IMR-90 (cell line): Measurements from ENCODE around the gene MID2. TPM values are rescaled to one million over a fixed set of nuclear protein-coding genes. Genes with fewer than 3 reads are reported as not detected.

Source experiments
- ATAC-seq: fragments of 200-7000 bp; cut with Tn5 transposase; 2 replicates; pipeline ENCODE4 v1.9.1; 2020; ENCODE audit warnings: low read depth, mild to moderate bottlenecking, moderate library complexity
- BruUV-seq: library from RNA; stranded (reverse); fragments of 400-500 nt; replicated peaks from 2 replicates; lab custom pipeline; 2021; lab: Mats Ljungman, UMichigan
- CTCF ChIA-PET: fragments of 300-600 bp; formaldehyde crosslinking; extraction: SDS; loops from one replicate; lab custom pipeline; 2021; ENCODE audit warnings: antibody characterized with exemption; lab: Yijun Ruan, JAX
- POLR2A ChIA-PET: fragments of 300-600 bp; sonication (Branson Sonifier 250); formaldehyde crosslinking; loops from one replicate; lab custom pipeline; 2022; ENCODE audit warnings: antibody characterized with exemption; ENCODE audit not compliant: unreplicated experiment; lab: Charles Lee
- DNase-seq: peaks from one replicate; pipeline ENCODE4 v3.0.0; 2013
- H2AFZ ChIP-seq: replicated peaks from 2 replicates; pipeline ENCODE3; 2013; ENCODE audit warnings: low read length, mild to moderate bottlenecking; ENCODE audit not compliant: poor library complexity
- H2AK5ac ChIP-seq: 2 replicates; pipeline ENCODE4 v1.6.1; 2013; ENCODE audit warnings: low read depth, low read length, inconsistent platforms
- H2AK9ac ChIP-seq: replicated peaks from 2 replicates; pipeline ENCODE3; 2013; ENCODE audit warnings: mild to moderate bottlenecking, low read depth, low read length, moderate library complexity; ENCODE audit not compliant: poor library complexity
- H2BK120ac ChIP-seq: 2 replicates; pipeline ENCODE4 v1.6.1; 2013; ENCODE audit warnings: low read depth, low read length, inconsistent platforms
- H2BK15ac ChIP-seq: 3 replicates; pipeline ENCODE4 v1.6.1; 2013; ENCODE audit warnings: low read depth, low read length, inconsistent platforms
- H2BK20ac ChIP-seq: 2 replicates; pipeline ENCODE4 v1.6.1; 2013; ENCODE audit warnings: low read depth, mild to moderate bottlenecking, inconsistent platforms, low read length, moderate library complexity
- H2BK5ac ChIP-seq: 2 replicates; pipeline ENCODE4 v1.6.1; 2013; ENCODE audit warnings: mild to moderate bottlenecking, low read depth, low read length, inconsistent platforms; ENCODE audit not compliant: poor library complexity, severe bottlenecking
- H3K14ac ChIP-seq: replicated peaks from 2 replicates; pipeline ENCODE4 v1.6.1; 2013; ENCODE audit warnings: low read depth, low read length, inconsistent platforms
- H3K18ac ChIP-seq: 2 replicates; pipeline ENCODE4 v1.6.1; 2013; ENCODE audit warnings: low read depth, low read length, control low read depth
- H3K23ac ChIP-seq: 2 replicates; pipeline ENCODE4 v1.6.1; 2013; ENCODE audit warnings: low read depth, low read length, inconsistent platforms
- H3K27ac ChIP-seq: 2 replicates; pipeline ENCODE4 v1.5.1; 2013; ENCODE audit warnings: mild to moderate bottlenecking, control low read depth, low read length; ENCODE audit not compliant: insufficient read depth
- H3K27me3 ChIP-seq: 2 replicates; pipeline ENCODE4 v1.6.1; 2013; ENCODE audit warnings: low read length; ENCODE audit not compliant: control insufficient read depth, insufficient read depth
- H3K36me3 ChIP-seq: 2 replicates; pipeline ENCODE4 v1.6.1; 2013; ENCODE audit warnings: low read length, mixed read lengths; ENCODE audit not compliant: control insufficient read depth, insufficient read depth
- H3K4ac ChIP-seq: 2 replicates; pipeline ENCODE4 v1.6.1; 2013; ENCODE audit warnings: low read depth, low read length, inconsistent platforms
- H3K4me1 ChIP-seq: 2 replicates; pipeline ENCODE4 v1.6.1; 2013; ENCODE audit warnings: low read length, mixed read lengths; ENCODE audit not compliant: control insufficient read depth, insufficient read depth
- H3K4me2 ChIP-seq: 2 replicates; pipeline ENCODE4 v1.6.1; 2013; ENCODE audit warnings: low read depth, mild to moderate bottlenecking, control low read depth, low read length, moderate library complexity
- H3K4me3 ChIP-seq: 2 replicates; pipeline ENCODE4 v1.5.1; 2013; ENCODE audit warnings: low read depth, mild to moderate bottlenecking, control low read depth, low read length, moderate library complexity; ENCODE audit not compliant: insufficient read depth
- H3K56ac ChIP-seq: 2 replicates; pipeline ENCODE4 v1.6.1; 2013; ENCODE audit warnings: low read length, inconsistent platforms; ENCODE audit not compliant: insufficient read depth; ENCODE audit errors: extremely low read depth
- H3K79me1 ChIP-seq, 2 experiments: 2 replicates each; pipeline ENCODE4 v1.6.1; 2013; ENCODE audit warnings: low read length in 2 of 2, inconsistent platforms in 1 of 2, low read depth in 1 of 2
- H3K9ac ChIP-seq: 2 replicates; pipeline ENCODE4 v1.6.1; 2013; ENCODE audit warnings: low read depth, low read length, control low read depth
- H3K9me1 ChIP-seq: 2 replicates; pipeline ENCODE4 v1.6.1; 2013; ENCODE audit warnings: low read length, inconsistent platforms; ENCODE audit not compliant: insufficient read depth
- H3K9me3 ChIP-seq: 2 replicates; pipeline ENCODE4 v1.6.1; 2013; ENCODE audit warnings: low read length; ENCODE audit not compliant: control insufficient read depth, insufficient read depth
- H4K20me1 ChIP-seq: 2 replicates; pipeline ENCODE4 v1.6.1; 2013; ENCODE audit warnings: low read length, inconsistent platforms; ENCODE audit not compliant: insufficient read depth
- H4K5ac ChIP-seq: 2 replicates; pipeline ENCODE4 v1.6.1; 2013; ENCODE audit warnings: mild to moderate bottlenecking, low read depth, low read length, control low read depth
- H4K8ac ChIP-seq, 2 experiments: 2 replicates each; pipeline ENCODE4 v1.6.1; 2013; ENCODE audit warnings: low read depth in 2 of 2, low read length in 2 of 2, control low read depth in 1 of 2, inconsistent platforms in 1 of 2
- H4K91ac ChIP-seq: 2 replicates; pipeline ENCODE4 v1.6.1; 2013; ENCODE audit warnings: low read depth, low read length, inconsistent platforms; ENCODE audit not compliant: insufficient read depth
- BHLHE40 ChIP-seq: fragments of 150-350 bp; IDR thresholded peaks from 2 replicates; pipeline ENCODE4 v1.6.1; 2016; ENCODE audit warnings: mild to moderate bottlenecking, low read depth, low read length
- CEBPB ChIP-seq: IDR thresholded peaks from 2 replicates; pipeline ENCODE4 v1.6.1; 2012; ENCODE audit warnings: low read depth, low read length, improper control_type of control experiment
- ELK1 ChIP-seq: fragments of 150-350 bp; IDR thresholded peaks from 2 replicates; pipeline ENCODE4 v1.6.1; 2016; ENCODE audit warnings: low read depth, mild to moderate bottlenecking, low read length, moderate library complexity, borderline replicate concordance
- MAFK ChIP-seq: IDR thresholded peaks from 2 replicates; pipeline ENCODE4 v1.6.1; 2012; ENCODE audit warnings: low read depth, low read length, improper control_type of control experiment
- MAZ ChIP-seq: IDR thresholded peaks from 2 replicates; pipeline ENCODE4 v1.6.1; 2012; ENCODE audit warnings: low read depth, mild to moderate bottlenecking, low read length, improper control_type of control experiment, moderate library complexity, borderline replicate concordance
- MXI1 ChIP-seq: IDR thresholded peaks from 2 replicates; pipeline ENCODE4 v1.6.1; 2012; ENCODE audit warnings: low read depth, mild to moderate bottlenecking, low read length, moderate library complexity, borderline replicate concordance
- NFE2L2 ChIP-seq: fragments of 150-350 bp; IDR thresholded peaks from 2 replicates; pipeline ENCODE4 v1.6.1; 2016; ENCODE audit warnings: low read depth, mild to moderate bottlenecking, low read length
- POLR2A ChIP-seq: IDR thresholded peaks from 2 replicates; pipeline ENCODE4 v1.6.1; 2012; ENCODE audit warnings: mild to moderate bottlenecking, low read depth, low read length
- RAD21 ChIP-seq: IDR thresholded peaks from 2 replicates; pipeline ENCODE4 v1.6.1; 2012; ENCODE audit warnings: low read length, improper control_type of control experiment
- SMC3 ChIP-seq: fragments of 150-350 bp; IDR thresholded peaks from 2 replicates; pipeline ENCODE4 v1.6.1; 2016; ENCODE audit warnings: low read depth, mild to moderate bottlenecking, antibody characterized with exemption, low read length, moderate library complexity
- WGBS, 2 experiments: methylation state at CpG; one replicate each; pipeline versions ENCODE4 v1.1.5 to v1.1.7; 2013; ENCODE audit warnings: missing lambda C conversion rate in 2 of 2; ENCODE audit not compliant: insufficient read length in 1 of 2; ENCODE audit errors: extremely low coverage in 2 of 2; 5-methylcytosine and 5-hydroxymethylcytosine counted together
- dilution Hi-C: fragments of 300-500 bp; cut with HindIII; formaldehyde crosslinking; loops from one replicate; pipeline ENCODE4 v1.14.3; 2018; ENCODE audit warnings: low sequenced_read_pairs; ENCODE audit not compliant: unreplicated experiment
- in situ Hi-C: fragments of 300-500 bp; cut with MboI; formaldehyde crosslinking; loops from 3 replicates; pipeline ENCODE4 v1.14.3; 2019; ENCODE audit warnings: low sequenced_read_pairs, inconsistent platforms, mixed read lengths
- intact Hi-C: fragments of 100-400 bp; cut with micrococcal nuclease; formaldehyde crosslinking; loops from 2 replicates; pipeline ENCODE4 v1.10.0; 2022
- polyA plus RNA-seq, 3 experiments: library from polyadenylated mRNA; depleted of rRNA; stranded (reverse); fragments of >200 nt; gene quantifications; 2 replicates each; pipeline ENCODE4 v1.2.3, GENCODE V29; 2012; ENCODE audit warnings: low replicate concordance in 1 of 3
- total RNA-seq: library from RNA; depleted of rRNA; stranded (reverse); fragments of >200 nt; gene quantifications from 2 replicates; pipeline ENCODE4 v1.2.3, GENCODE V29; 2012
- TF ChIP-seq, protein P1 (sequence below): fragments of 150-350 bp; IDR thresholded peaks from 2 replicates; pipeline ENCODE4 v1.6.1; 2017; ENCODE audit warnings: mild to moderate bottlenecking, antibody characterized with exemption, low read length, low read depth
- TF ChIP-seq, protein P2 (sequence below): conservative IDR thresholded peaks from 2 replicates; pipeline ENCODE4 v1.5.1; 2012; ENCODE audit warnings: mild to moderate bottlenecking, low read depth, low read length, improper control_type of control experiment

Gene MID2
- total and polyA plus RNA-seq, 2 of the 4 experiments (the other 2 are of a cell fraction): 1.1 to 4.7 TPM

DNA sequence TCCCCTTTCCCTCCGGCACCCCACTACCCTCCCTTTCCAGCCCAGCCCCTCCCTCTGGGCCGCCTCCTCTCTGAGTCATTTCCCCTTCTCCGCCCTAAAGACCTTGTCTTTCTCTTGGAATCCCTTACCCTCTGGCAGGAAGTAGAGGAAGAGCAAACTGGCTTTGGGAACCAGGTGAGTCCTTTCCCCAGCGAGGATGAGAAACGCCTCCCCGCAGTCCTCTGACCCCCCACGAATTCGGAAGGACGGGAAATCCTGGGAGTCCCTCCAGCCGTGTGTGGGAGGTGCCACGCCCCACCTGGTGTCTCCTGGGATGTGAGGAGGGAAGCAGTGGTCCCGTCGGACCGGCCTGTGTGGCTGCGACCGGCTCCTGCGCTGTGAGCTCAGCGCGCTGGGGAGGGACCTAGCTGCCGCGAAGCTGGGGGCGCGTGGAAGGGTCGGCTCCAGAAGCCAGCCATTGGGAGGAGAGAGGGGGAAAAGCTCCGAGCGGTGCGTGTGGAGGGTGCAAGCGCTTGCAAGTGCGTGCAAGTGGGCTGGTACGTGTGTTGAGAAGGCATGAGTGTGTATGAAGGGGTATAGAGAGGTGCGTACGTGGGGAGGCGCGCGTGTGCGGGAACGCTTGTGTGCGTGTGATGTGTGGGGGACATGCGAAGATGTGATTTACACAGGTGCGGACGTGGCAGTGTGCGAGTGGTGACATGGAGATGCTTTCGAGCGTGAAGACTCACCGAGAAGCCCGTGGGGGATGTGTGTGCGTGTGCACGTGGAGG, 110.2 kb downstream of the MID2 start:
- ATAC-seq: no peak

More for the DNA sequence above, 110.2 kb downstream of the MID2 start:
- Histone ChIP-seq H3K18ac (no peak overlapping the region), H3K36me3 (no peaks in the 10 kb centered on the region), H2AK5ac (no peak overlapping the region), H3K4me3 (no peak overlapping the region; the same call in 1 of the 2 replicates), H4K91ac (no peak overlapping the region), H3K14ac (no peak overlapping the region), H4K5ac (no peak overlapping the region), H2AFZ (peak overlapping the region; percentile 70), H2AK9ac (no peak overlapping the region), H3K56ac (no peak overlapping the region), H3K27me3 (no peaks in the 10 kb centered on the region; the same call in 1 of the 2 replicates), H4K8ac (no peak overlapping the region), H3K9me3 (no peaks in the 10 kb centered on the region), H3K4me2 (no peak overlapping the region; the same call in 1 of the 2 replicates), H3K79me1 (no peaks in the 10 kb centered on the region), H3K27ac (no peak overlapping the region), H2BK120ac (no peak overlapping the region), H2BK15ac (no peak overlapping the region), H3K9ac (no peak overlapping the region), H3K4me1 (no peaks in the 10 kb centered on the region), H2BK20ac (no peak overlapping the region), H3K9me1 (no peaks in the 10 kb centered on the region), H4K20me1 (no peaks in the 10 kb centered on the region), H3K4ac (no peak overlapping the region), H2BK5ac (no peak overlapping the region), H3K23ac (no peak overlapping the region)
- no peak for TF ChIP-seq NFE2L2
- TF ChIP-seq, protein P1, sequence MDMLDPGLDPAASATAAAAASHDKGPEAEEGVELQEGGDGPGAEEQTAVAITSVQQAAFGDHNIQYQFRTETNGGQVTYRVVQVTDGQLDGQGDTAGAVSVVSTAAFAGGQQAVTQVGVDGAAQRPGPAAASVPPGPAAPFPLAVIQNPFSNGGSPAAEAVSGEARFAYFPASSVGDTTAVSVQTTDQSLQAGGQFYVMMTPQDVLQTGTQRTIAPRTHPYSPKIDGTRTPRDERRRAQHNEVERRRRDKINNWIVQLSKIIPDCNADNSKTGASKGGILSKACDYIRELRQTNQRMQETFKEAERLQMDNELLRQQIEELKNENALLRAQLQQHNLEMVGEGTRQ: no peak
- no peak for TF ChIP-seq ELK1
- TF ChIP-seq SMC3: no peak
- no peak for TF ChIP-seq MXI1
- no peak for TF ChIP-seq BHLHE40
- TF ChIP-seq MAZ: no peak
- no peak for TF ChIP-seq POLR2A
- no peak for TF ChIP-seq CEBPB
- no peak for TF ChIP-seq RAD21
- TF ChIP-seq MAFK: no peak
- TF ChIP-seq, protein P2, sequence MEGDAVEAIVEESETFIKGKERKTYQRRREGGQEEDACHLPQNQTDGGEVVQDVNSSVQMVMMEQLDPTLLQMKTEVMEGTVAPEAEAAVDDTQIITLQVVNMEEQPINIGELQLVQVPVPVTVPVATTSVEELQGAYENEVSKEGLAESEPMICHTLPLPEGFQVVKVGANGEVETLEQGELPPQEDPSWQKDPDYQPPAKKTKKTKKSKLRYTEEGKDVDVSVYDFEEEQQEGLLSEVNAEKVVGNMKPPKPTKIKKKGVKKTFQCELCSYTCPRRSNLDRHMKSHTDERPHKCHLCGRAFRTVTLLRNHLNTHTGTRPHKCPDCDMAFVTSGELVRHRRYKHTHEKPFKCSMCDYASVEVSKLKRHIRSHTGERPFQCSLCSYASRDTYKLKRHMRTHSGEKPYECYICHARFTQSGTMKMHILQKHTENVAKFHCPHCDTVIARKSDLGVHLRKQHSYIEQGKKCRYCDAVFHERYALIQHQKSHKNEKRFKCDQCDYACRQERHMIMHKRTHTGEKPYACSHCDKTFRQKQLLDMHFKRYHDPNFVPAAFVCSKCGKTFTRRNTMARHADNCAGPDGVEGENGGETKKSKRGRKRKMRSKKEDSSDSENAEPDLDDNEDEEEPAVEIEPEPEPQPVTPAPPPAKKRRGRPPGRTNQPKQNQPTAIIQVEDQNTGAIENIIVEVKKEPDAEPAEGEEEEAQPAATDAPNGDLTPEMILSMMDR: no peak
- no peak for DNase-seq
- intact Hi-C loops: no loop called here
- dilution Hi-C loops: no loop called here
- no TSS peak for BruUV-seq
- ChIA-PET POLR2A (no interaction called here), CTCF (no interaction called here)
- in situ Hi-C loops: no loop called here
- WGBS, 2 experiments: 44% methylated on average over 11 of the region's 48 CpGs; no CpG with 5 or more reads in 1 of the 2 experiments
